Gastrocnemius medialis (tissue), 4 donors: ENCODE results near the gene GALNTL6.

Source experiments
- CTCF ChIP-seq, 5 experiments: fragments of 450-650 bp in 3 of 5; fragments of 200-600 bp in 2 of 5; sonication (generic) in 2 of 5; IDR thresholded peaks in 4 of 5; conservative IDR thresholded peaks in 1 of 5; 1 replicate in 4 of 5; 2 replicates in 1 of 5; pipeline ENCODE4 v1.5.1; 2016 to 2019; ENCODE audit warnings: antibody characterized with exemption in 5 of 5, mild to moderate bottlenecking in 3 of 5, moderate library complexity in 3 of 5
- POLR2A ChIP-seq, 2 donors: fragments of 450-650 bp; IDR thresholded peaks; one replicate each; pipeline ENCODE4 v1.6.1; 2017; ENCODE audit warnings: antibody characterized with exemption in 2 of 2, mild to moderate bottlenecking in 2 of 2, moderate library complexity in 2 of 2

GRCh38 chr4:172125443-172125842, 312.2 kb downstream of the GALNTL6 start:
- TF ChIP-seq CTCF (IDR thresholded peaks at IDR 0.05 in 4 of 5, conservative IDR thresholded peaks at IDR 0.05 in 1 of 5) (no peak), POLR2A (IDR thresholded peaks at IDR 0.05) (no peak)
